GM18519 (cell line): ENCODE data around the gene SPTLC2.
A peak's percentile ranks its signal among the peaks of the same experiment; 100 is the strongest.

Experiments used
- ATAC-seq: cut with Tn5 transposase; IDR thresholded peaks from one replicate; pipeline ENCODE4 v1.9.1; 2021; ENCODE audit warnings: mild to moderate bottlenecking, moderate library complexity; ENCODE audit not compliant: unreplicated experiment, low FRiP score

Gene SPTLC2

DNA sequence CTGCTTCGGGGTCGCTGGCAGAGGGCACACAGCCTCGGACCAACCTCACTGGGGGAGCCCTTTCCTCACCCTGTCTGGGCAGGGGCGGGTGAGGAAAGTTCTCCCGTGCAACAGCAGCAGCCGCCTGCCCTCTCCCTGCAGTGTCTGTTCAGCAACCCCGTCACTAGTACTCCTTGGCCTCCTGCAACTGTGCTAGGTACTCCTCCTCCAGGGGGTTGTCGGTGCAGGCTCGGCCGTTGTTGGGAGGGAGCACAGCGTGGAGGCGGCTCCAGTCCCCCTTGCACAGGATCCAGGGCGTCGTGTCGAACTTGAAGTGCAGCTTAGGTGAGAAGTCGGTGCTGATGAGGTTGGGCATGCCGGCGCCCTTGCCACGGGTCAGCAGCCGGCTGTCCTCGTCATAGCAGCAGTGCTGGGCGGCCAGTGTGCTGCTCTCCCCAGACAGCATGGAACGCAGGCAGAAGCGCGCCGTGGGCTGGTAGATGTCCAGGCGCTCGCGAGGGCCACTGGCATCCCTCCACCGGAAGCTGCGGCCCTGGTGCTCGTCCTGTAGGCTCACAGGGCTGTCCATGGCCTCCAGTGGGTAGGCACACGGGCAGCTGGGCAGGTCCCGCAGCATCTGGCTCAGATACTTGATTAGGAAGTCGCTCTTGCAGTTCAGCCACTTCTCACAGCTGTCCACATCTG, 140.9 kb downstream of the SPTLC2 start:
- no peak for ATAC-seq

- ATAC-seq, result no peak
Measured at GRCh38 chr14:77474479-77475177, 141.8 kb downstream of the SPTLC2 start.

DNA sequence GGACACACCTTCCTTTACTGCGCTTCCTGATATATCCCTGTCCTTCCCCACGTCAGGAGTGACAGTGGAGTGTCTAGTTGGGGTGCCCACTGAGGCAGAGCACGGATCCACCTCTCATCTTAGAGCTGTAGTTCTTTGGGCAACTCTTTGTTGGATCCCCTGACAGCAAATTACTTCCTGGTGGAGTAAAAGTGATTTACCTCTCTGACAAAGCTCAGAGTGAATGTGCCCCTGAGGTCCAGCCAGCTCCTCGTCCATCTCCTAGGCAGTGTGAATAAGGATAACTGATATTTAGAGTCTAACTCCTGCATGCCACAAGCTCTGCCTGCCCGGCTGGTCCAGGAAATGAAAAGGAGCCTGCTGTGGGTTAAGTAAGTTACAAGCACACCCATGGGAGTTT, 142.5 kb downstream of the SPTLC2 start:
- no peak for ATAC-seq

DNA sequence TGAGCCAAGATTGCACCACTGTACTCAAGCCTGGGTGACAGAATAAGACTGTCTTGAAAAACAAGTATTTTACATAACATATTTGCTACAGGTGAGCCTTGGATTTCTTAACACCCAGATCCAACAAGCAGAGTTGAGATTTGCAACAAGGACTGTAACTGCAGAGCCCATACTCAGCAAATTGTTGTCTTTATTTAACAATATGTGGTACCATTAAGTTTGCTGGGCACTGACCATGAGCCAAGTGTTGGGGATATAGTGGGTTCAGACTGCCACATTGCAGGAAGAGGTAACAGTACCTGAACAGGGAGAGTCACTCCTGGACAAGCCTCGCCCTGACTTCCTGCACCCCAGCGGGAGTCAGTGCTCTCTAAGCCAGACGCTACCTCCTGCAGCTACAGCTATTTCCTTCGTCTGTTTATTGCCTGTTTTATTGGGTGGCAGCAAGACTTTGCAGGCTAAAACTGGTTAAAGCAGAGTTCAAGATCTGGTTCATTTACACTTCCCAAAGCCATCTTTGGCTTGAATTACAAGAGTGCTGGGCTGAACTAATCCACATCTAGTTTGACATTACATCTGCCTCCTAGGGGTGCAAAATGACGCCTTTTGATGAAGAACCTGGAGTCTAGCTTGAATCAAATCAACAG, 146.1 kb downstream of the SPTLC2 start:
- no peak for ATAC-seq

DNA sequence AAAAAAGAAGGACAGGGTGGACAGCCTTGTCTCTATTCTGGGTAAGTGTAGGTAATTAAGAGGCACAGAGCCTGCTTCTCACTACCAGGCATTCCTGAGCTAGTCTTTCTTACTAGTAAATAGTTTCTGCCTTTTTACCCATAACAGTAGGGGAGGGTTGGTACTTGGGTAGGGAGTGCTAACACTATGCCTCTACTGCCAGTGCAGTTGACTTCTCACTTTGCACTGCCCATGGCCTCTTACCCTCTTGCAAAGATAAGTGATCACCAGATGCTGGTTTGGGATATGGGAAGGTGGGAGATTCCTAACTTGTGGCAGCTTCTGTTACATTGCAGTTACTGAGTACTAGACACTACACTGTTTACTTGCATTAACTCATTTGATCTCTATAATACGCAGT, 146.9 kb downstream of the SPTLC2 start:
- ATAC-seq, result no peak

DNA sequence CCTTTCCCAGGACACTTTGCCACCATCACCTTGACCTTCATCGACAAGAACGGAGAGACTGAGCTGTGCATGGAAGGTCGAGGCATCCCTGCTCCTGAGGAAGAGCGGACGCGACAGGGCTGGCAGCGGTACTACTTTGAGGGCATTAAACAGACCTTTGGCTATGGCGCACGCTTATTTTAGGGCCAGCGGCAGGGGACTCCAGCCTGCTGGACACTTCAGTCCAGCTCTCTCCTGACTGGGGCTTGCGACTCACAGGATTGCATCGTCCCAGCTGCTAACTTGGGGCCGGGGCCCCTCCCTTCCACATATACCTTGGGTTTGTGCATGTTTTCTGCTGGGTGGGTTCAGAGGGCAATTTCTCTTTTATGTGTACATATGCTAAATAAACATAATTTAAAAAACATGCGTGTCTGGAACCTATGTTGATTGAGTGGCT, 147.4 kb downstream of the SPTLC2 start:
- ATAC-seq, result no peak

DNA sequence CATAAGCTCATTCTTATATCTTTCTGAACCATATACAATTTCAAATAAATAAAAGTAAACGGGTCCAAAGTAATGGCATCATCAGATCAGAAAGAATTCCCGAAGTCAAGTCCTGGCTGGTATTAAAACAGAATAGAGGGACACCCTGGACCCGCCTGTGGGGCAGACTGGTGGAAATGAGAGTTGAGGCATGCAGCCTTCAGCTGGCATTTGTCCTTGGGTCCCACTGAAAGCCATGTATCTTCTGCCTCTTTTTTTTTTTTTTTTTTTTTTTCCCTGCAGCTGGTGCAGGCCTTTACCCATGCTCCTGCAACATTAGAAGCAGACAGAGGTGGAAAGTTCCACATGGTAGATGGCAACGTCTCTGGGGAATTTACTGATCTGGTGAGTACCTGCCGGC, 148.6 kb downstream of the SPTLC2 start:
- no peak for ATAC-seq

DNA sequence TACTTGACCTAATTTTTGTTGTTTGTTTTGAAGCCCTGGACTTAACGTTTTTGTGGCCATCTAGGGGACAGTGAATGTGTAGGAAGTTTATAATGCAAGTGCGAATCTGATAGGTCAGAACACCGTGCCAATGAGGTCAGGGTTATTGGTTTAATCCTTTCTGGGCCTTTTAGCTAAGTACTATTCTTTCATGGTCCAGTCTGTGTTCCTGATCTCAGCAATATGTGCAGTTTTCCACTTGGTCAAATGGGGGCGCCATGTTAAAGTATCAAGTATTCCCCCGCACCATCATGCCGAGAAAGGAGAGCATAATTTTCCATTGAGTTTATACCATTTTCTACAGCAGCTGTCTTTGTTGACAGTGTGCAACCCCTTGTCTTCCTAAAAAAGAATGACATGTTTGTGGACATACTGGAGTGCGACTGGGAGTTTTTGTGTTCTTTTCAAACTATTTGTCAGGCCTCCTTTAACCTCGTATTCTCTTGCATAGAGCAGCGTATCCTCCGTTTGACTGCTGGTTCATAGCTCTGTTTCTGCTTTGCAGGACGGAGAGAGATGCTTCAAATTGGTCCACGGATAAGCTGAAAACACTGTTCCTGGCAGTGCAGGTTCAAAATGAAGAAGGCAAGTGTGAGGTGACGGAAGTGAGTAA, 157.2 kb downstream of the SPTLC2 start:
- no peak for ATAC-seq

DNA sequence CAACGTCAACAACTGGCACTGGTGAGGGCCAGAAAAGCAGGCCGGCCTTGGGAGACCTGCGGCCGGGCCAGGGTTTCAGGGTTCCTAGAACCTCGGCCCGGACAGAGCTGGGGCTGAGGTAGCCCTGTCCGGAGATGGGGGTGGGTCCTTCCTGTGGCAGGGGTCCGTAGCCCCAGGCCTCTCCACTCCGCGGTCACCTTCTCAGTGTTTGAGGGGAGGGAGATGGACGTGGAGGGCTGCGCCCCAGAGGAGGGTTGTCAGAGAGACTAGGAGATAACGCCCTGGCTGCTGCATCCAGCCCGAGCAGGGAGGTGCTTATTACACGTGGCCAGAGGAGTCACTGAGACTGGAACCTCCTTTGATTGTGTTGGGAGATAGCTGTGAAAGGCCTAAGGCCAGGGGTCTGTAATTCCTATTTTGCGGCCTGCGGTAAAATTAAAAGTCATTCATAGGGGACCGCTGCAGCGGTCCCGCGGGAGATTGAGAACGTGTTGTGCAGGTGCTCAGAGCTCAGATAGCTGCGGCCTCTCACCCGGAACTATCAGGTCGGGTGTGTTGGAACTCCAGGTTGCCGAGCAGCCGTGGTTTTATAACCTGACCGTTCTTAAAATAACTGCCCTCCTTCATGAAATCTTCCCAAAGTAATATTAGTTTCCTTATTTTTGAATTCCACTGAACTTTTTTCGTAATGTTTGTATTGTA, 158.0 kb downstream of the SPTLC2 start:
- ATAC-seq, result peak; percentile 10

DNA sequence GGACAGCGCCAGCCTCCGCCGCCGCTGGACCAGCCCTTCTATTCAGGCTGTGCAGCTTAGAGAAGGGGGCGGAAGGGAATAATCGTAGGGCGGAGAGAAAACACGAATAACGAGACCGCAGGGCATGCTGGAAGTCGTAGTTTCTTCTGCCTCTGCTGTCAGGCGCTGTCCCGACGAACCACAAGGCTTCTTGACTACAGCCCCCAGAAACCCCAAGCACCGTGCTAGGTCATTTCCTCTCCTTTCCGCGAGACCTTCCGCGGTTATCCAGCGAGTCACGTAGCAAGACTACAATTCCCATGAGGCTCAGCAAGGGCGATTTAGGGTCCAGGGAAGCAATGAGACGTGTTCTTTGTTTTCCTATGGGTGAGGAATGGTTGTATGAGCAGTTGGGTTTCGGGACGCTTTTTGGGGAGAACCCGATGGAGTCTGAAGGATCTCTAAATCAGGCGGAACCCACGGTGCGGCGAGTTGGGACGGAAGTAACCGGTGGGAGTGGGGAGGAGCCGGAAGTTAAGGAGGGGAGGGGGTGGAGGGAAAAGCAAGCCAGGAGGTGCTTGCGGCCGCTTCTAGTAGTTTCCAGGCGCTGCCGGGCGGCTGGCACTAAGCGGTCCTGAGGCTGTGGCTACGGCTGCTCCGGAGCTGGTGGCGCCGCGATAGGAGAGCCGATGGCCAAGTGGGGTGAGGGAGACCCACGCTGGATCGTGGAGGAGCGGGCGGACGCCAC, 158.8 kb downstream of the SPTLC2 start, which contains the start of the genes AHSA1 and VIPAS39:
AHSA1 (plus strand) TSS at position 572 of the 727 bp plus-strand sequence; CDS start at position 669, 97 bp downstream.
VIPAS39 (minus strand) TSS at position 80 of the 727 bp plus-strand sequence. CDS start 3,499 bp downstream, outside the sequence.
- ATAC-seq, result peak; percentile 90

DNA sequence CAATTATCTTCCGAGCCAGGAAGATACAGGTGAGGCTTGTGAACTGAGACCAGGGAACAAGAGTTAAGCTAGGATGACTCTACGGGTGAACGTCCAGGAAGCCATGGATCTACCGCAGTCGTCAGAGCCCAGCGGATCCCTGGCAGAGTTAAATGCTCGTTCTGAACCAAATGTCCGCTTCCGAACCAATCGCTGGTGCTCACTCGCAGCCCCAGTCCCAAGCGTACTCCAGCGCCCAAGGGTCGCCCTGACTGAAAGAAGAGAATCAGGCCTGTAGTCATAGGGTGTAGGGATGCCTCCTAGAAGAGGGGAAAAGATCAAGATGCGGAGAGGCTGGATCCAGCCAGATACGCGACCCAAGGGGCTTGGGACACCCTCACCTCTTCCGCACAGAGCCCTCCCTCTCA, 159.3 kb downstream of the SPTLC2 start:
- ATAC-seq, result no peak
